ES-I3 (cell line): ENCODE results near the gene PCGF3.

Source experiments
- H3K36me3 ChIP-seq: 2 replicates; pipeline ENCODE4 v1.6.1; 2013; ENCODE audit warnings: mild to moderate bottlenecking, low read length, control low read depth, moderate library complexity; ENCODE audit not compliant: insufficient read depth
- H3K4me1 ChIP-seq: 2 replicates; pipeline ENCODE4 v1.6.1; 2013; ENCODE audit warnings: mild to moderate bottlenecking, control low read depth, low read length; ENCODE audit not compliant: insufficient read depth
- H3K9ac ChIP-seq: 2 replicates; pipeline ENCODE4 v1.6.1; 2013; ENCODE audit warnings: low read depth, mild to moderate bottlenecking, low read length, moderate library complexity
- H3K9me3 ChIP-seq: 2 replicates; pipeline ENCODE4 v1.6.1; 2013; ENCODE audit warnings: mild to moderate bottlenecking, low read length, moderate library complexity; ENCODE audit not compliant: control insufficient read depth, insufficient read depth

The PCGF3 gene

GRCh38 chr4:808860-809570 is 103.4 kb downstream of the PCGF3 start:
- Histone ChIP-seq H3K9ac (no peak overlapping the region), H3K36me3 (no peaks in the 10 kb centered on the region), H3K9me3 (no peaks in the 10 kb centered on the region), H3K4me1 (no peaks in the 10 kb centered on the region)

- Histone ChIP-seq H3K9me3 (no peaks in the 10 kb centered on the region), H3K36me3 (no peaks in the 10 kb centered on the region), H3K4me1 (no peaks in the 10 kb centered on the region), H3K9ac (no peak overlapping the region)
Observed at GRCh38 chr4:813900-814299, 108.3 kb downstream of the PCGF3 start.

GRCh38 chr4:814312-814850 is 108.7 kb downstream of the PCGF3 start:
- H3K9ac ChIP-seq, result no peak overlapping the region
- H3K9me3 ChIP-seq, result no peaks in the 10 kb centered on the region
- no peaks in the 10 kb centered on the region for H3K36me3 ChIP-seq
- H3K4me1 ChIP-seq, result no peaks in the 10 kb centered on the region

GRCh38 chr4:815464-816146 is 110.0 kb downstream of the PCGF3 start:
- H3K9me3 ChIP-seq, result no peaks in the 10 kb centered on the region
- H3K4me1 ChIP-seq, result no peaks in the 10 kb centered on the region
- no peaks in the 10 kb centered on the region for H3K36me3 ChIP-seq
- H3K9ac ChIP-seq, result no peak overlapping the region

GRCh38 chr4:818106-818921 is 112.7 kb downstream of the PCGF3 start:
- no peak overlapping the region for H3K9ac ChIP-seq
- H3K36me3 ChIP-seq, result no peaks in the 10 kb centered on the region
- no peaks in the 10 kb centered on the region for H3K4me1 ChIP-seq
- no peaks in the 10 kb centered on the region for H3K9me3 ChIP-seq

GRCh38 chr4:819401-820229 is 114.0 kb downstream of the PCGF3 start:
- Histone ChIP-seq H3K4me1 (no peaks in the 10 kb centered on the region), H3K9ac (no peak overlapping the region), H3K36me3 (no peaks in the 10 kb centered on the region), H3K9me3 (no peaks in the 10 kb centered on the region)
